ENCODE measurements around the gene MED13L.

MED13L gene

GRCh38 chr12:116092776-116093175, 184.7 kb downstream of the MED13L start:
- Histone ChIP-seq H3K36me3 (ENCODE audit: low read depth) (0 out of 2 replicates have a peak, but pooled peaks cover 4% of the 10 kb centered on the region), H3K27me3 (ENCODE audit: insufficient read depth, poor library complexity, severe bottlenecking) (no peaks in the 10 kb centered on the region), H3K4me1 (ENCODE audit: insufficient read depth, poor library complexity, severe bottlenecking) (no peaks in the 10 kb centered on the region), H3K27ac (ENCODE audit: poor library complexity, severe bottlenecking) (no peak overlapping the region), H3K4me3 (ENCODE audit: severe bottlenecking) (no peak overlapping the region), H3K9me3 (ENCODE audit: severe bottlenecking) (no peaks in the 10 kb centered on the region)
- no peak for DNase-seq (ENCODE audit: low spot score)
- ATAC-seq (ENCODE audit: low read depth), result no peak
- no peak for TF ChIP-seq CTCF (IDR thresholded peaks at IDR 0.05; ENCODE audit: poor library complexity, severe bottlenecking)

GRCh38 chr12:116092162-116092561, 185.3 kb downstream of the MED13L start:
- no peak for DNase-seq (ENCODE audit: low spot score)
- no peak for ATAC-seq (ENCODE audit: low read depth)
- no peaks in the 10 kb centered on the region for H3K4me1 ChIP-seq (ENCODE audit: insufficient read depth, poor library complexity, severe bottlenecking)
- no peaks in the 10 kb centered on the region for H3K9me3 ChIP-seq (ENCODE audit: severe bottlenecking)
- H3K27me3 ChIP-seq (ENCODE audit: insufficient read depth, poor library complexity, severe bottlenecking), result no peaks in the 10 kb centered on the region
- 0 out of 2 replicates have a peak, but pooled peaks cover 4% of the 10 kb centered on the region for H3K36me3 ChIP-seq (ENCODE audit: low read depth)
- no peak overlapping the region for H3K4me3 ChIP-seq (ENCODE audit: severe bottlenecking)
- H3K27ac ChIP-seq (ENCODE audit: poor library complexity, severe bottlenecking), result no peak overlapping the region
- no peak for TF ChIP-seq CTCF (IDR thresholded peaks at IDR 0.05; ENCODE audit: poor library complexity, severe bottlenecking)

- Histone ChIP-seq H3K27me3 (ENCODE audit: insufficient read depth, poor library complexity, severe bottlenecking) (no peaks in the 10 kb centered on the region), H3K36me3 (ENCODE audit: low read depth) (0 out of 2 replicates have a peak, but pooled peaks cover 4% of the 10 kb centered on the region), H3K4me3 (ENCODE audit: severe bottlenecking) (no peak overlapping the region), H3K9me3 (ENCODE audit: severe bottlenecking) (no peaks in the 10 kb centered on the region), H3K27ac (ENCODE audit: poor library complexity, severe bottlenecking) (no peak overlapping the region), H3K4me1 (ENCODE audit: insufficient read depth, poor library complexity, severe bottlenecking) (no peaks in the 10 kb centered on the region)
- DNase-seq (ENCODE audit: low spot score), result no peak
- TF ChIP-seq CTCF (IDR thresholded peaks at IDR 0.05; ENCODE audit: poor library complexity, severe bottlenecking), result no peak
- ATAC-seq (ENCODE audit: low read depth), result no peak
Observed at GRCh38 chr12:116091579-116091978, 185.9 kb downstream of the MED13L start.

- Histone ChIP-seq H3K4me1 (ENCODE audit: insufficient read depth, poor library complexity, severe bottlenecking) (no peaks in the 10 kb centered on the region), H3K27ac (ENCODE audit: poor library complexity, severe bottlenecking) (no peak overlapping the region), H3K27me3 (ENCODE audit: insufficient read depth, poor library complexity, severe bottlenecking) (no peaks in the 10 kb centered on the region), H3K9me3 (ENCODE audit: severe bottlenecking) (no peaks in the 10 kb centered on the region), H3K36me3 (ENCODE audit: low read depth) (0 out of 2 replicates have a peak, but pooled peaks cover 4% of the 10 kb centered on the region), H3K4me3 (ENCODE audit: severe bottlenecking) (no peak overlapping the region)
- TF ChIP-seq CTCF (IDR thresholded peaks at IDR 0.05; ENCODE audit: poor library complexity, severe bottlenecking), result no peak
- ATAC-seq (ENCODE audit: low read depth) (no peak), DNase-seq (ENCODE audit: low spot score) (no peak)
Observed at GRCh38 chr12:116090516-116090915, 187.0 kb downstream of the MED13L start.

- Histone ChIP-seq H3K4me3 (ENCODE audit: severe bottlenecking) (no peak overlapping the region), H3K36me3 (ENCODE audit: low read depth) (0 out of 2 replicates have a peak, but pooled peaks cover 4% of the 10 kb centered on the region), H3K4me1 (ENCODE audit: insufficient read depth, poor library complexity, severe bottlenecking) (no peaks in the 10 kb centered on the region), H3K9me3 (ENCODE audit: severe bottlenecking) (no peaks in the 10 kb centered on the region), H3K27ac (ENCODE audit: poor library complexity, severe bottlenecking) (no peak overlapping the region), H3K27me3 (ENCODE audit: insufficient read depth, poor library complexity, severe bottlenecking) (no peaks in the 10 kb centered on the region)
- DNase-seq (ENCODE audit: low spot score), result no peak
- no peak for ATAC-seq (ENCODE audit: low read depth)
- no peak for TF ChIP-seq CTCF (IDR thresholded peaks at IDR 0.05; ENCODE audit: poor library complexity, severe bottlenecking)
Observed at GRCh38 chr12:116089080-116089479, 188.4 kb downstream of the MED13L start.
